H54 (cell line): ENCODE results near the gene IGSF21.

ENCODE experiments used
- DNase-seq: peaks from one replicate; pipeline ENCODE4 v3.0.0; 2011; ENCODE audit warnings: low spot score, mixed read lengths; ENCODE audit not compliant: insufficient read length
- FAIRE-seq: peaks from 3 replicates; lab custom pipeline; 2011; peaks lifted over from hg19 to GRCh38; lab: Jason Lieb, UNC
- POLR2A ChIP-seq: IDR thresholded peaks from 2 replicates; pipeline ENCODE4 v1.6.1; 2011; ENCODE audit warnings: low read depth, mild to moderate bottlenecking, low read length

Gene IGSF21

DNA sequence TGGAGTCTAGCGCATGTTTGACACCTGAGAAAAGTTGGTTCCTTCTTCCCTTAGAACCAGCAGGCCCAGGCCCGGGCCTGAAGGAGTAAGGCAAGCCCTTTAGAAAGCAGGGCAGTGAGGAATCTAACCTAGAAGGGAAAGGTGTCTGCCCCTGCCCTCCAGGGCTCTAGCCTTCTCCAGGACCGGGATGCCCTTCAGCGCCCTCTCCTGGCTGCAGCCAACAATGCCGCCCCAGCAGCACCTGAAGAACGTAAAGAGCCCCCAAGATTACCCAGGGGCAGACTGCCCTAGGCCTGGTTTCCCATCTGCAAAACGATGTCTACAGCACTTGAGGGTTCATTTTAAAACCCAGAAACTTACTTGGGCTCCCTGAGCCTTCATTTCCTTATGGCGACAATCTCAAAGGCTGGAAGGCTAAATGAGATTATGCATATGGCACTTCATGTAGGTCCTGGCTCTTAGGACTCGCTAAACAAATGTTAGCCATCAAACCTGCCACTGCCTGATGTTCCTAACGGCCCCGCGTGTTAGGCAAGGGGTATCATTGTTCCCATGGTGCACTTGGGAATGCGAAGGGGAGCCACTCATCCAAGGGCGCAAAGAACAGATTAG lies 266.4 kb downstream of the IGSF21 start:
- FAIRE-seq (no peak), DNase-seq (peak; percentile 27)
- no peak for TF ChIP-seq POLR2A

DNA sequence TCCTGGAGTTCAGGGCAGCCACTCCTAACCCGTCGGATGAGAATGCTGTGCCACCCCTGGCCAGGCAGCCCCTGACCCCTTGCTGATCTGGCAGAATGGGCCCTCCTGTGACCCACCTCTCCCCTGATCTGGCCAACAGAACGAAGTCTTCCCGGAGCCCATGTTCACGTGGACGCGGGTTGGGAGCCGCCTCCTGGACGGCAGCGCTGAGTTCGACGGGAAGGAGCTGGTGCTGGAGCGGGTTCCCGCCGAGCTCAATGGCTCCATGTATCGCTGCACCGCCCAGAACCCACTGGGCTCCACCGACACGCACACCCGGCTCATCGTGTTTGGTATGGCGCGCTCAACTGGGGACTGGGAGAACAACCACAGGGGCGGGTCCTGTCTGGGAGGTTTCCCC lies 269.1 kb downstream of the IGSF21 start:
- no peak for TF ChIP-seq POLR2A
- FAIRE-seq (no peak), DNase-seq (no peak)

DNA sequence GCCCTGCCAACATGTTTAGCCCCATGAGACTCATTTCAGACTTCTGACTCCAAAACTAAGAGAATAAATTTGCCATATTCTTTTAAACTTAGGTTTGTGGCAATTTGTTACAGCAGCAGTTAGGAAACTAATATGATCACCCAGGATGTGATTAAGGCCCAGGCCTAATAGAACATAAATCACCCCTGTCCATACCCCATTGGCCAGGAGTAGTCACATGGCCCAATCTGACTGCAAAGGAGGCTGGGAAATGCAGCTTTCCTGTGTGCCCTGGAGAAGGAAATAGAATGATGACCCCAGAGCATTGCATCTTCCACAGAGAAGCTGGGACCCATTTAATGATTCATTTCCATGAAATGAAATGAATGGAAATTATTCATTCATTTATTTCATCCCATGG lies 272.7 kb downstream of the IGSF21 start:
- no peak for FAIRE-seq
- TF ChIP-seq POLR2A = no peak
- no peak for DNase-seq

DNA sequence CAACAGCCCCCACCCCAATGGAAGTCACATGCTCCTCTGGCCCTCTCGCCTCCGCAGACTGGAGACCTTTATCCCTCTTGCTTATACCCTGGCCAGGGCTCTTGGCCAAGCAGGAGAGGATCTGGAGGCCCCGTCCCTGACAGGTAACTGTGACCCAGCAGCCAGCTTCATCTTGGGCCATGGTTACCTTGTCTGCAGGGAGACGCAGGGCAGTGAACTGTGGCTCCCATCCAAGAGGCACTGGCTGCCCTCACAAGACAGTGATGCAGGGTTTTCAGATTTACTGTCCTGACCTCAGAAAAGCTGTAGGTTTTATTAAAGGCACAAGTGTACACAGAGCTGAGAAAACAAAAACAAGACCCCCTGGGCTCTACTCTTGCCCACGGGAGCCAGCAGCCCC lies 276.5 kb downstream of the IGSF21 start:
- TF ChIP-seq POLR2A = no peak
- DNase-seq (no peak), FAIRE-seq (no peak)

DNA sequence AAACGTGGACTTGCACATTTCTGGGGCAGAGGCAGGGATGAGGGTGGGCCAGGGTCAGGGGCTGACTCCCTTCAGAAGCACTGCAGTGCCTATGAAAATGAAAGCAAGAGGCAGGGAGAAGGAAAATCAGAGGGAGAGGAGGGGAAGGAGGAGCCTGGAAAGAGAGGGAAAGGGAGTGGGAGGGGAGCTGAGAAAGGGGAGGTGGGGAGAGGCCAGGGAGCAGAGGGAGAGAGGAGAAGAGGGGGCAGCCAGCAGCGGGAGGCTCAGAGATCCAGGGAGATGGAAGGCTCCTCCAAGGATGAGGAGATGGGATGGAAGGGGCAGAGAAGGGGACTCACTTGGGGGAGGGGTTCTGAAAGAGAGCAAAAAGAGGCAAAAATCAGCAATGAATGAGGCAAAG lies 276.9 kb downstream of the IGSF21 start:
- TF ChIP-seq POLR2A = no peak
- DNase-seq (no peak), FAIRE-seq (no peak)

DNA sequence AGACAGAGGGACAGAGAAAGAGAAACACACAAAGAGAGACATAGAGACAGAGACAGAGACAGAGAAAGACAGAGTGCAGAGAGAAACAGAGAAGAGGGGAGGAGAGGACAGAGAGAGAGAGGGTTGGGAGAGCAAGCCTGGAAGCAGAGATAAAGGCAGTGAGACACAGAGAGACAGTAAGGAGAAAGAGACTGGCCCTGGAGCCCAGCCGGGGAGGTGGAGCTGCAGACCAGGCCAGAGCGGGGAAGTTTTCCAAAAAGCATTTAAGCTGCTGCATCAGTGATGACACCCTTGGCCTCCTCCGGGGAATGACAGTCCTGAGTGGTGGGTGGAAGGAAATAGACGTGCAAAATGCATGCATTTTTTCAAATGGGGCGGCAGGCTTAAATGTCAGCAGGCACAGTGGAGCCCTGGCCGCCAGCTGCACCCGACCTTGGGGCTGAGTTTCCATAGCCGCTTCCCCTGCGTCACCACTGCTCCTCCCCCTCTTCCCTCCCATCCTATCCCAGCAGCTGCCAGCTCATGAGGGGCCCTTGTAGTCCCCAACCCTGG lies 277.7 kb downstream of the IGSF21 start:
- DNase-seq (no peak), FAIRE-seq (no peak)
- no peak for TF ChIP-seq POLR2A

DNA sequence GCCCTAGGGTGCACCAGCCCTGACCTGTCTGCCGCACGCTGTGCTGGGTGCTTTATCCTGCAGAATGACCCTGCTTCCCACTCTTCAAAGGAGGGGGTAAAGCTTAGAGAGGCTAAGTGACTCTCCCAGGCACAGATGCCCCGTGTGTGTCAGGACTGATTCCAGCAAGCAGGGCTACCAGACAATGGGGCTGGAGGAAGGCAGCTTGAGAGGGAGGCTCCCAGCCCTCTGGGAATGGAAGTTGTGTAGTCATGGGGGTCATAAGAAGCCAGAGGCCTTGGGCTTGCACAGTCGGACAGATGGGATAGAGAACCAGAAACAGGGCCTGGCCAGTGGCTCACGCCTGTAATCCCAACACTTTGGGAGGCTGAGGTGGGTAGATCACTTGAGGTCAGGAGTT lies 279.0 kb downstream of the IGSF21 start:
- TF ChIP-seq POLR2A = no peak
- FAIRE-seq (no peak), DNase-seq (no peak)

DNA sequence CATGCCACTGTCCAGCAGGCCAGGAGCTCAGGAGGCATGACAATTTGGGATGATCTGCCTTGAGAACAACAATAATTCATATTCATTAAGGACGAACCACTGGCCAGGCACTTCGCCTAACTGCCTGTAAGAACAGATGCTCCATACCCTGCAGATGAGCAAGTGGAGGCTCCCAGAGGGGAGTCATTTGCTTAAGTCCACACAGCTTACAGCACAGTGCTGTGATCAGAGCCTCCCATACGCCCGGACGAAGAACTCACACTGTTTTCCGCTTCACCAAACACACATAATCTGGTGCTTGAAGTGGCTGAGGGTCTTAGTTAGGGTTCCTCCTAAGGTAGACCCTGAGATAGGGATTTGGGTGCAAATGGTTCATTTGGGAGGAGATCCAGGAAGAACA lies 279.7 kb downstream of the IGSF21 start:
- TF ChIP-seq POLR2A = no peak
- FAIRE-seq = no peak
- no peak for DNase-seq

DNA sequence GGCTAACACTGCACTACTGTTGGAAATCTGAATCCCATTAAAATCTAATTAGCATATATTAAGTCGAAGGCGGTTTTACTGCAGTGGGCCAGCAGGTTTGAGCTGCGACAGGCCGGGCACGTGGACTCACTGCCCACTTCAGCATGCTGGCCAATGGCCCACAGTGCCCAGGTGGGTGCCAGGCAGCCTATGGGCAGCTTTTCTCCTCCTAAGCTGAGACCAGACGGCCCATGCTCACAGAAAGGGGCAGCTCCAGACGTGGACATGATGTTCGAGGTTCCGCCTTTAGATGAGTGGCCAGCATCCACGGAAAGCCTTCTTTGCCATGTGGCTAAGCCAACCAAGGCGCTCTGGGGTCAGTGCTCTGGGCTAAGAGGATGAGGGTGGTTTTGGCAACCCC lies 283.4 kb downstream of the IGSF21 start:
- TF ChIP-seq POLR2A = no peak
- DNase-seq (no peak), FAIRE-seq (no peak)

DNA sequence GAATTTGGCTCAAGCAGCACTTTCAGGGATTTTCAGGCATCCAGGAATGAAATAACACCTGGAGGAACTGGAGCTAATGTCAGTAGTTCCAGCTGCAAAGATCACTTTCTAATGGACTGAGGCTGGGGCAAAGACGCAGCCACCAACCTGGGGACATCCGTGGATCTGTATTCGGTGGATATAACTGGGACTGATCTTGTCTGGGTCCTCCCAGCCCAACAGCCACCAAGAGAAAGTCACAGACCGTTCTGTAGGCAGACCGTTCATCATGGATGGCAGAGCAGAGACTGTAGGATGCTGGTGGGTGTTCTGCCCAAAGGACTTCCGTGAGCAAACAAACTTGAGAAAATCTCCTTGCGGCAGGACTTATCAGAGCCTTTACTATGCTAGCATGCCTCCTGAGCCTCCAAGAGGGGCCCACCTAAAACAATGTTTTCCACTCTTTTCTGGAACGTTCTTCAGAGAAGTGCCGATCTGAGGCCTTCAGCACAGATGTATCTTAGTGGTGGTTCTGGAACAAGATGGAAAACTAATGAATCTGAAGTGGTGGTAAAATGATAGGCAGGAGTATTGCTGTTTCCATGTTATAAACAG lies 287.1 kb downstream of the IGSF21 start:
- TF ChIP-seq POLR2A = no peak
- DNase-seq = no peak
- no peak for FAIRE-seq

DNA sequence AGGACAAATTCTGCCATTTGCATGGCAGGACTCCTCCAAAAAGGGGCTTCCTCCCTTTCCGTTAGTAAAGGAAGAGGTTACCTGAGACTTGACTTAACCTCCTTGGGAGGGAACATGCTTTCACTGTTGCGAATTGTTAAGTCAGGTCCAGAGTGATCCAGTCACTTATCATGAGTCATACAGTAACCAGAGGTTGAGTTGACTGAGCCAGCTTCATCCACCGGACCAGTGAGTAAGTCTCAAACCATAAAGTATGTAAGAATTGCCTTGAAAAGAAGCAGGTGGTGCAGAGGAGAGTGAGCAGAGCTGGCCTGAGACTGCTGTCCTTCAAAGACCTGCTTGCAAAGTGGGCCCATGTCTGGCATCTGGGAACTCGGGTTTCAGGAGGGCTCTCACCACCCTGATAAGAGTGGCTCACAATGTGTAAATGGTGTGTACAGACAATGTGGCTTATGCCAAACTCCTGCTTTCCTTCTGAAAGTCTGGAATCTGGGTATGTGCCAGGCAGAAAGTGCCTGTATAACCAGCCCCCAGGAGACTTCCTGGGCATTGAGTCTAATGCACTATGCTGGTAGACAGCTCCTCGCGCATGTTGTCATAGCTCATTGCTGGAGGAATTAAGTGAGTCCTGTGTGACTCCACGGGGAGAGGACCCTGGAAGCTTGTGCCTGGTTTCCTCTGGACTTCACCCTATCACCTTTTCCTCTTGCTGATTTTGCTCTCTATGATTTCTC lies 288.8 kb downstream of the IGSF21 start:
- FAIRE-seq (no peak), DNase-seq (peak; percentile 9)
- no peak for TF ChIP-seq POLR2A

DNA sequence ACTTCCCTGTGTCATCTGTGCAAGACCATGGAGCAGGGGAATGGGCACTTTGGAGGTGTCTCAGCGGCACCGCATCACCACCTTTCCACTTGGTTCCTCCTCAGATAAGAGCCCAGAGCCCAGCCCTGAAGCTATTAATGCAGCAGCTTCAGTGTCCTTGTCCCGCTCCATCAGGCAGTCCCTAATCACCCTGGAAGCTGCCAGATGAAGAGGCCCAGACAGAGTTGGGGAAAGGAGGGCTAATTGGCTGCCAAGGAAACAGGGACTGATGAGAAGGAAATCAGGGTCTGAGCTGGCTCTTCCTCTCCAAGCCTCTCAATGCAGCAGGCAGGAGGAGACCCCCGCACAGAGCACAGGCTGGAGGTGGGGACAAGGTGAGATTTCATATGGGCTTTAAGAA lies 290.0 kb downstream of the IGSF21 start:
- FAIRE-seq (no peak), DNase-seq (no peak)
- TF ChIP-seq POLR2A = no peak

DNA sequence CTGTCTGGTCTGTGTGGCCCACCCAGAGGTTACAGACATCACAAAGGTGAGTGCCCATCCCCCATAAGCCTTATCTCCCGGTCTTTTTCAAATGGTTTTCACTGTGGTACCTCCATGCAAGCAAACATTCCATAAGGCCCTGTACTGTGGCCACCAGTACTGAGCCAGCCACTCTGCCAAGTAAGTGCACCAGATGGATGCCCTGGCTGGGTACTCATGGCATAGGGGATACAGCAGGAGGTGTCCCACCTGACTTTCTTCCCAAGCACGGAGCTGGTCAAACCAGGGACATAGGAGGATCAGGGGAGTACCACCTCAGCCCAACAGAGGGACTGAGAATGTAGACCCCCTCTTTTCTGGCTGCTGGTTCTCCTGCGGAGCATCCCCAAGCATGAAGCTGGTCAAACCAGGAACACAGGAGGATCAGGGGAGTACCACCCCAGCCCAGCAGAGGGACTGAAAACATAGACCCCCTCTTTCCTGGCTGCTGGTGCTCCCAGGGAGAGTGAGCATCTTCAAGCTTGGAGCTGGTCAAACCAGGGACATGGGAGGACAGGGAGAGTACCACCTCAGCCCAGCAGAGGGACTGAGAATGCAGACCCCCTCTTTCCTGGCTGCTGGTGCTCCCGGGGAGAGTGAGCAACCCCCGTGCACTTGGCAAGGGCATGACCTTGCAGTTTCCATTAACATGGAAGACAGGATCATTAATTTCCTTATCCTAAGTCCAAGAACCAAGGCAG lies 291.4 kb downstream of the IGSF21 start:
- DNase-seq (no peak), FAIRE-seq (no peak)

DNA sequence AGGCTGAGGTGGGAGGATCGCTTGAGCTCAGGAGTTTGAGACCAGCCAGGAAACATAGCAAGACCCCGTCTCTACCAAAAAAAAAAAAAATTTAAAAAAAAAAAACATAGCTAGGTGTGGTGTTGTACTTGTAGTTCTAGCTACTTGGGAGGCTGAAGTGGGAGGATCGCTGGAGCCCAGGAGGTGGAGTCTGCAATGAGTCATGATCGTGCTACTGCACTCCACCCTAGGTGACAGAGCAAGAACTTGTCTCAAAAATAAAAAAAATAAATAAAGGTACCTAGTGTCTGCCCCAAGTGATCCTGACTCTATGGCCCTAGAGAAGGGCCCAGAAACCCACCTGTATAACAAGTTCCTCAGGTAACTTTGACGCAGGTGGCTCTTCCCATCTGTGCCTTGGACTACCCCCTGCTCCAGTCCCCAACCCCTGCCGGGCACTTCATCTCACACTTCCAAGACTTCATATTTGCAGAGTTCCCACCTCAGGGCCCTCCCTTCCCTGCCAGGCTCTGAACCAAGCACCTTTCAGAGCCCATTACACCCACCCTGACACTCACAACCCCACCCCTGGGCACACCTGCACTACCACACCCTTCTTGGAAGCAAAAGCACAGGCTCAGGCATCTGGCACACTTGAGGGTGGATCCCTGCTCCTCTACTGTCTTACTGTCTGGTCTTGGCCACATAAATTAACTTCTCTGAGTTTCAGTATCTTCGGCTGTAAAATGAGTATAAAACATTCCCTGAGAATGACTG lies 292.9 kb downstream of the IGSF21 start:
- FAIRE-seq (no peak), DNase-seq (no peak)
- TF ChIP-seq POLR2A = no peak

More for the DNA sequence above, 291.4 kb downstream of the IGSF21 start:
- TF ChIP-seq POLR2A = no peak
